ENCODE data around the gene KDF1.

KDF1 gene

GRCh38 chr1:26900001-26900814 is 60.1 kb downstream of the KDF1 start, which contains the start of gene GPATCH3:
Gene GPATCH3, minus strand, starts transcription at chr1:26900467. Its CDS starts 25 bp downstream, at chr1:26900442.
- in situ Hi-C loops (cut with MboI; ENCODE audit: low sequenced_read_pairs, unreplicated experiment): no loop called here
- TF ChIP-seq CTCF (IDR thresholded peaks at IDR 0.05; ENCODE audit: borderline replicate concordance, control extremely low read depth, extremely low read depth, insufficient read depth, missing control alignments): no peak
- peak; percentile 93 for DNase-seq (ENCODE audit: low spot score)

Measured in GM13976 (cell line).